GM12865 (cell line): Measurements from ENCODE around the gene PCGF3.

Source experiments
- DNase-seq: peaks from one replicate; pipeline ENCODE4 v3.0.0; 2010; ENCODE audit warnings: low read depth
- H3K4me3 ChIP-seq: 2 replicates; pipeline ENCODE4 v1.5.1; 2011; ENCODE audit warnings: mild to moderate bottlenecking, low read depth, low read length, control low read depth
- CTCF ChIP-seq: IDR thresholded peaks from 2 replicates; pipeline ENCODE4 v1.5.1; 2011; ENCODE audit warnings: low read length, control low read depth, low read depth, inconsistent platforms; ENCODE audit not compliant: insufficient read depth; ENCODE audit errors: missing control alignments

PCGF3 gene

GRCh38 chr4:793941-794621 lies 88.4 kb downstream of the PCGF3 start:
- TF ChIP-seq CTCF, result no peak
- DNase-seq, result peak; percentile 69
- H3K4me3 ChIP-seq, result no peak overlapping the region

DNA sequence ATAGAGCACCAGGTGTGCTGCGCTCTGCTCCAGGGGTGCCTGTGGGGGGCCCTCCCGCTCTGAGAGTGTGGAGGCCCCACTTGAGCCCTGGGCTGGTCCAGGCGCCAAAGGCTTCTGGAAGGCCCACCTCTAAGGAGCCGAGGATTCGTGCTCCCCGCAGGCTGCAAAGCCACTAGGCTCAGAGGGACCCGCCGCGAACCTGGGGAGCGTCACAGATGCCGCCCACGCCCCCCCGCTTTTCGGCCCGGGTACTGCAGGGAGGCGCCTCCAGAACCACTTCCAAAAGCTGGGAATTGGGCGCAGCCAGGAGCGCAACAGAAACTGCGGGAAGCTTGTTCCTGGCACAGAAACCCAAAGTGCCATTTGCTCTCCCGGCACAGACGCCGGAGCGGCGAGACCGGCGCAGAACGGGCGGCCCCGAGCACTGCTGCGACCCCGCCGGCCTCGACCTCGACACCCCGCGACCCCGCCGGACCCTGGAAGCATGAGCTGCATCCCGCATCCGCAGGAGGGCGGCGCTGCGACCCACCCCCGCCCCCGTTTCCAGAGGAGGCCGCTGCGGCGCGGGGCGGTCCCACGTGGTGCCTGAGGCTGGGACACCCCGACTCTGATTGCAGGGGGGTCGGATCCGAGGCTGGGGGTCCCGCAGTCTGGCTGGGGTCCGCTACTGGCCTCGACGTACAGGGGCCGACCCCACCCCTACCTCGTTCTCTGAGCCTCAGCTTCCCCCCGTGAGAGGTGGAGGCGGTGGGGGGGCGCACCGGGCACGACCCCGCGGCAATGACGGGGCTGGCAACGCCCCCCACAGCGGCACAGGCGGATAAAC lies 89.5 kb downstream of the PCGF3 start:
- H3K4me3 ChIP-seq, result no peak overlapping the region; the same call in 1 of the 2 replicates
- no peak for TF ChIP-seq CTCF
- no peak for DNase-seq

GRCh38 chr4:795726-796119 lies 90.1 kb downstream of the PCGF3 start:
- no peak for DNase-seq
- H3K4me3 ChIP-seq, result no peak overlapping the region
- no peak for TF ChIP-seq CTCF

- no peak for DNase-seq
- TF ChIP-seq CTCF, result no peak
- no peak overlapping the region for H3K4me3 ChIP-seq
These were observed 90.6 kb downstream of the PCGF3 start for GRCh38 chr4:796206-796605.

DNA sequence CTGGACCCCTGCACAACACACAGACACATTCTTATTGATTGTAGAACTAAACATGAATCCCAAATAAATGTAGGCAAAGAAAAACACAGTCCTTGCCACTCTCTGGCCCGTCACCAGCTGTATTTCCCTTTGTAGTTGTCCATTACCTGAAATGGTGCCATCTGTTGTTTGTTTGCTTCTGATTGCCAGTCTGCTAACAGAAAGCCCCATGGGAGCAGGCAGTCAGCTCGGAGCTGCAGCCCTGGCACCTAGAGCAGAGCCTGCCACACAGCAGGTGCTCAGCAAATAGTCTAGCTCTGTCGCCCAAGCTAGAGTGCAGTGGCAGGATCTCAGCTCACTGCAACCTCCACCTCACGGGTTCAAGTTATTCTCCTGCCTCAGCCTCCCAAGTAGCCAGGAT lies 91.4 kb downstream of the PCGF3 start:
- TF ChIP-seq CTCF, result no peak
- DNase-seq, result no peak
- no peak overlapping the region for H3K4me3 ChIP-seq

DNA sequence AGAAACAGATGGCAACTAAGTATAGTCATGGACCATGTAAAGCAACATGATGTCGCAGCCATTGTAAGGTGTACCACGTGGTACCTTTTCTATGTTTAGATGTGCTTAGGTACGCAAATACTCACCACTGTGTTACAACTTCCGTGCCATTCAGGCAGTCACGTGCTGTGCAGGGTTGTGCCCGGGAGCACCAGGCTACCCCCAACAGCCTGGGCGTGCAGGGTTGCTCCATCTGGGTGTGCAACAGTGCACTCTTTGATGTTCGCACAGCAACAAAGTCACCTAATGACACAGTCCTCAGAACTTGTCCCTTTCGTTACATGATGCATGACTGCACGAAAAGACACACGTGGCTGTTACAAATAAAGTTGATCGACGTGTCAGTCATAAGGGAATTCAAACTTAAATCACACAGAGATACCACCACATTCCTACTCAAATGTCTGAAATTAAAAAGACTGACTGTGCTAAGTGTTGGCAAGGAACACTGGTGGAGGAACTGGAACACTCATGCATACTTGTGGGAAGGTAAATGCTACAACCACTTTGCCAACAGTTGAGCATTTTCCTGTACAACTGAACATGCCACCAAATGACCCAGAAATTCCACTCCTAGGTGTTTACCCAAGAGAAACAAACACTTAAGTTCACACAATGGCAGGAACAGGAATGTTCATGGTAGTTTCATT lies 95.9 kb downstream of the PCGF3 start:
- TF ChIP-seq CTCF, result no peak
- no peak overlapping the region for H3K4me3 ChIP-seq
- no peak for DNase-seq
